K562 (cell line): Measurements from ENCODE around the gene DLX2. TPM values are rescaled to one million over a fixed set of nuclear protein-coding genes. Genes with fewer than 3 reads are reported as not detected.
A peak's percentile ranks its signal among the peaks of the same experiment; 100 is the strongest.

Experiments
- BRD9 ChIP-seq: fragments of 450-650 bp; IDR thresholded peaks from 2 replicates; pipeline ENCODE4 v1.6.1; 2018; ENCODE audit warnings: low read depth; ENCODE audit not compliant: partially characterized antibody
- CEBPB ChIP-seq: fragments of 450-650 bp; IDR thresholded peaks from 2 replicates; pipeline ENCODE4 v1.6.1; 2016; ENCODE audit warnings: missing genetic modification characterization, missing compliant biosample characterization
- DPF2 ChIP-seq: fragments of 450-650 bp; IDR thresholded peaks from 2 replicates; pipeline ENCODE4 v1.6.1; 2016
- HINFP ChIP-seq: fragments of 450-650 bp; conservative IDR thresholded peaks from 2 replicates; pipeline ENCODE4 v1.6.1; 2016; ENCODE audit warnings: missing genetic modification characterization, low read depth, mild to moderate bottlenecking, control low read depth, missing compliant biosample characterization
- NFE2 ChIP-seq: IDR thresholded peaks from 2 replicates; pipeline ENCODE4 v1.6.1; 2014; ENCODE audit warnings: antibody characterized with exemption, low read depth
- PPARD ChIP-seq: fragments of 250-450 bp; sonication (Bioruptor Pico); IDR thresholded peaks from 2 replicates; pipeline ENCODE4 v1.8.0; 2022; ENCODE audit warnings: inconsistent platforms, mild to moderate bottlenecking, moderate library complexity
- PRPF4 ChIP-seq: fragments of 200-400 bp; formaldehyde crosslinking; IDR thresholded peaks from one replicate; pipeline ENCODE4 v1.6.1; 2017; ENCODE audit warnings: low read length, low read depth, mild to moderate bottlenecking; ENCODE audit not compliant: insufficient read depth, poor library complexity, severe bottlenecking
- RERE ChIP-seq: sonication (generic); formaldehyde crosslinking; IDR thresholded peaks from 2 replicates; pipeline ENCODE4 v1.8.0; 2023; ENCODE audit warnings: missing genetic modification reagents, mild to moderate bottlenecking, borderline replicate concordance
- ZBTB7A ChIP-seq: IDR thresholded peaks from 2 replicates; pipeline ENCODE4 v1.6.1; 2011; ENCODE audit warnings: low read depth, mild to moderate bottlenecking, low read length, moderate library complexity, borderline replicate concordance; ENCODE audit not compliant: control insufficient read depth
- ZNF175 ChIP-seq: fragments of 200-800 bp; sonication (Bioruptor generic); IDR thresholded peaks from 2 replicates; pipeline ENCODE4 v1.6.1; 2016; ENCODE audit warnings: low read depth, mild to moderate bottlenecking, missing genetic modification characterization, missing compliant biosample characterization
- polyA plus RNA-seq, 8 experiments: library from polyadenylated mRNA; depleted of rRNA in 4 of 8; stranded (reverse) in 5 of 8; unstranded in 3 of 8; fragments of >200 nt; fragmentation: Nextera tagmentation in 2 of 8; fragmentation: Illumina TruSeq in 1 of 8; extraction: Ambion mirVana in 2 of 8; extraction: Trizol in 1 of 8; gene quantifications; 2 replicates each; pipeline versions ENCODE4 v1.2.1 to v1.2.3, GENCODE V29; 2011 to 2014; ENCODE audit warnings: inconsistent platforms in 1 of 8, missing spikeins in 1 of 8
- total RNA-seq, 7 experiments: library from RNA; depleted of rRNA in 6 of 7; stranded (reverse); fragments of >200 nt in 6 of 7; fragmentation: Illumina TruSeq in 2 of 7; extraction: Trizol in 2 of 7; gene quantifications; 2 replicates each; pipeline versions ENCODE4 v1.2.1 to v1.2.3, GENCODE V29; 2011 to 2021; ENCODE audit warnings: low replicate concordance in 1 of 7

DLX2 gene
- total and polyA plus RNA-seq, 9 of the 15 experiments (the other 6 are each of a cell fraction or from before 2014, with no cell fraction given): 0.14 to 4.3 (median 0.86) TPM

- TF ChIP-seq NFE2 (no peak), ZNF175 (peak; percentile 64), PPARD (CRISPR knock-in tag) (no peak), ZBTB7A (no peak), RERE (CRISPR knock-in tag) (no peak), DPF2 (peak; percentile 11; the same call in 1 of the 2 replicates), BRD9 (peak; percentile 35), HINFP (no peak), PRPF4 (no peak), CEBPB (tag) (0 out of 2 replicates have a peak, but pooled peaks have one; percentile 10)
Observed at GRCh38 chr2:172049567-172050120, 53.1 kb downstream of the DLX2 start (continued).

Other genes starting within 250 kb of the DLX2 start
- 13.5 and 17.5 TPM in 2 replicates for gene SLC25A12, start 208.7 kb downstream of the DLX2 start, total RNA-seq (2014; rRNA removed)
- gene SLC25A12, start 208.7 kb downstream of the DLX2 start, total RNA-seq (2014; rRNA removed; fragmentation: Illumina TruSeq; extraction: Trizol): 23.8 and 24.6 TPM in 2 replicates
- gene SLC25A12, start 208.7 kb downstream of the DLX2 start, total RNA-seq (2015; rRNA removed; fragmentation: Illumina TruSeq; extraction: Trizol): 22.6 and 22.7 TPM in 2 replicates
- 20.5 and 21.3 TPM in 2 replicates for gene SLC25A12, start 208.7 kb downstream of the DLX2 start, total RNA-seq (2021)
- 27.1 and 36.5 TPM in 2 replicates for gene SLC25A12, start 208.7 kb downstream of the DLX2 start, polyA plus RNA-seq (2011; rRNA removed)
- 20.3 and 21.7 TPM in 2 replicates for gene SLC25A12, start 208.7 kb downstream of the DLX2 start, polyA plus RNA-seq (2014; fragmentation: Illumina TruSeq; extraction: Trizol)
- 10 to 100 TPM; 18.3 to 31.5 TPM for gene SLC25A12, start 208.7 kb downstream of the DLX2 start, polyA plus RNA-seq (2014; fragmentation: Nextera tagmentation; extraction: Ambion mirVana)
- 17.6 and 23.2 TPM in 2 replicates for gene SLC25A12, start 208.7 kb downstream of the DLX2 start, polyA plus RNA-seq (2014; rRNA removed)
- 104 and 125 TPM in 2 replicates for gene HAT1, start 180.4 kb downstream of the DLX2 start, total RNA-seq (2014; rRNA removed)
- 216 and 262 TPM in 2 replicates for gene HAT1, start 180.4 kb downstream of the DLX2 start, total RNA-seq (2014; rRNA removed; fragmentation: Illumina TruSeq; extraction: Trizol)
- gene HAT1, start 180.4 kb downstream of the DLX2 start, total RNA-seq (2015; rRNA removed; fragmentation: Illumina TruSeq; extraction: Trizol): 159 and 171 TPM in 2 replicates
- 148 and 162 TPM in 2 replicates for gene HAT1, start 180.4 kb downstream of the DLX2 start, total RNA-seq (2021)
- gene HAT1, start 180.4 kb downstream of the DLX2 start, polyA plus RNA-seq (2011; rRNA removed): 176 and 298 TPM in 2 replicates
- gene HAT1, start 180.4 kb downstream of the DLX2 start, polyA plus RNA-seq (2014; fragmentation: Illumina TruSeq; extraction: Trizol): 243 and 269 TPM in 2 replicates
- 100 to 1,000 TPM; 369 to 384 TPM for gene HAT1, start 180.4 kb downstream of the DLX2 start, polyA plus RNA-seq (2014; fragmentation: Nextera tagmentation; extraction: Ambion mirVana)
- gene HAT1, start 180.4 kb downstream of the DLX2 start, polyA plus RNA-seq (2014; rRNA removed): 217 and 244 TPM in 2 replicates
- gene METAP1D, start 102.9 kb downstream of the DLX2 start, total RNA-seq (2014; rRNA removed): 10.2 TPM in 2 replicates
- gene METAP1D, start 102.9 kb downstream of the DLX2 start, total RNA-seq (2014; rRNA removed; fragmentation: Illumina TruSeq; extraction: Trizol): 17.0 and 17.2 TPM in 2 replicates
- gene METAP1D, start 102.9 kb downstream of the DLX2 start, total RNA-seq (2015; rRNA removed; fragmentation: Illumina TruSeq; extraction: Trizol): 15.6 and 17.8 TPM in 2 replicates
- 9.9 and 10.8 TPM in 2 replicates for gene METAP1D, start 102.9 kb downstream of the DLX2 start, total RNA-seq (2021)
- gene METAP1D, start 102.9 kb downstream of the DLX2 start, polyA plus RNA-seq (2011; rRNA removed): 20.0 and 22.5 TPM in 2 replicates
- gene METAP1D, start 102.9 kb downstream of the DLX2 start, polyA plus RNA-seq (2014; fragmentation: Illumina TruSeq; extraction: Trizol): 16.7 and 23.4 TPM in 2 replicates
- gene METAP1D, start 102.9 kb downstream of the DLX2 start, polyA plus RNA-seq (2014; fragmentation: Nextera tagmentation; extraction: Ambion mirVana): 10 to 100 TPM in 1 of 2 experiments, 1 to 10 TPM in 1; 8.0 to 10.4 TPM
- gene METAP1D, start 102.9 kb downstream of the DLX2 start, polyA plus RNA-seq (2014; rRNA removed): 15.7 and 17.8 TPM in 2 replicates
- 9.6 and 11.1 TPM in 2 replicates for gene DLX1, start 17.4 kb downstream of the DLX2 start, total RNA-seq (2014; rRNA removed)
- 5.4 and 6.3 TPM in 2 replicates for gene DLX1, start 17.4 kb downstream of the DLX2 start, total RNA-seq (2014; rRNA removed; fragmentation: Illumina TruSeq; extraction: Trizol)
- gene DLX1, start 17.4 kb downstream of the DLX2 start, total RNA-seq (2015; rRNA removed; fragmentation: Illumina TruSeq; extraction: Trizol): 9.8 and 9.9 TPM in 2 replicates
- gene DLX1, start 17.4 kb downstream of the DLX2 start, total RNA-seq (2021): 16.1 and 19.0 TPM in 2 replicates
- 8.0 and 13.5 TPM in 2 replicates for gene DLX1, start 17.4 kb downstream of the DLX2 start, polyA plus RNA-seq (2011; rRNA removed)
- gene DLX1, start 17.4 kb downstream of the DLX2 start, polyA plus RNA-seq (2014; fragmentation: Illumina TruSeq; extraction: Trizol): 13.6 and 15.6 TPM in 2 replicates
- 1 to 10 TPM; 1.9 to 2.0 TPM for gene DLX1, start 17.4 kb downstream of the DLX2 start, polyA plus RNA-seq (2014; fragmentation: Nextera tagmentation; extraction: Ambion mirVana)
- 26.2 and 26.5 TPM in 2 replicates for gene DLX1, start 17.4 kb downstream of the DLX2 start, polyA plus RNA-seq (2014; rRNA removed)